Measurements from ENCODE around the gene UPF3A. TPM values are rescaled to one million over a fixed set of nuclear protein-coding genes. Genes with fewer than 3 reads are reported as not detected.

The UPF3A gene
- total RNA-seq, 6 donors from 2014 or later = 27.5 to 117 (median 48.6) TPM

DNA sequence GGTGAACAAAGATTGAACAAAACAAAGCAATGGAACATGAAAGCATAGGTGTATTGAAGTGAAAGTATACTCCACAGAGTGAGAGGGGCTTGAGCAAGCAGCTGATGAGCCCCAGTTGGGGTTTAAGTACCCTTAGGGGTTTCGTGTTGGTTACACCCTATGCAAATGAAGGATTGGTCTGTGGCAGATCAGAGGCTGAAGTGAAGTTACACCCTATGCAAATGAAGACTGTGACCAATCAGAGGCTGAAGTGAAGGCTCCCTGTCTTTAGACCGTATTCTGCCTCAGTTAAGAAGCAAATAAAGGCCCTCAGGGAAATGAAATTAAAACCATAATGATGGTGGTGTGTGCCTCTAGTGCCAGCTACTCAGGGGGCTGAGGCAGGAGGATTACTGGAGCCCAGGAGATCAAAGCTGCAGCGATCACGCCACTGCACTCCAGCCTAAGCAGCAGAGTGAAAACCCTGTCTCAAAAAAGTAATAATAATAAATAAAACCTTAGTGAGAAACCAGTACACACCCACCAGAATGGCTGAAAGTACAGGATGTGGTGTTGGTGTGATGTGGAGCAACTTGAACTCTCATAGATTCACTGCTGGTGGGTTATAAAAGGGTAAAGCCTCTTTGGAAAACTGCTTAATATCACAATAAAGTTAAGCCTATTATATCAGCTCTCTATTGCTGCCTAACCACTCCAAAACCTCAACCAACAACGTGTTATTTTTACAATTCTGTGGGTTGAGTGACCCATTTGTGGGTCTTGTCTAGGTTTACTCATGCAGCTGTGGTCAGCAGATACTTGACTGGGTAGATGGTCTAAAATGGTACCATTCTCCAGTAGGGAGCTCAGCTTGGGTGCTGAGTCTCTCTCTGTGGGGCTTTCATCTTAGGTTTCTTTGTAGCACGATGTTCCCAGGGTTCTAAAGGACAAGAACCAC is 12.8 kb upstream of the UPF3A start:
- WGBS, 2 donors = 90 to 91% methylated on average over 6 of the region's 6 CpGs
- Histone ChIP-seq H3K27ac (no peak overlapping the region), H3K4me3 (no peak overlapping the region), H3K9me3 (no peaks in the 10 kb centered on the region), H3K36me3 (peaks cover 24 to 85% (median 75%) of the 10 kb centered on the region in 4 donors), H3K4me1 (no peaks in the 10 kb centered on the region), H3K27me3 (no peaks in the 10 kb centered on the region)
- no peak for TF ChIP-seq POLR2AphosphoS5 (IDR thresholded peaks at IDR 0.05)
- TF ChIP-seq POLR2A (IDR thresholded peaks at IDR 0.05) = no peak
- no peak for TF ChIP-seq EP300 (IDR thresholded peaks at IDR 0.05)
- TF ChIP-seq, protein P1, sequence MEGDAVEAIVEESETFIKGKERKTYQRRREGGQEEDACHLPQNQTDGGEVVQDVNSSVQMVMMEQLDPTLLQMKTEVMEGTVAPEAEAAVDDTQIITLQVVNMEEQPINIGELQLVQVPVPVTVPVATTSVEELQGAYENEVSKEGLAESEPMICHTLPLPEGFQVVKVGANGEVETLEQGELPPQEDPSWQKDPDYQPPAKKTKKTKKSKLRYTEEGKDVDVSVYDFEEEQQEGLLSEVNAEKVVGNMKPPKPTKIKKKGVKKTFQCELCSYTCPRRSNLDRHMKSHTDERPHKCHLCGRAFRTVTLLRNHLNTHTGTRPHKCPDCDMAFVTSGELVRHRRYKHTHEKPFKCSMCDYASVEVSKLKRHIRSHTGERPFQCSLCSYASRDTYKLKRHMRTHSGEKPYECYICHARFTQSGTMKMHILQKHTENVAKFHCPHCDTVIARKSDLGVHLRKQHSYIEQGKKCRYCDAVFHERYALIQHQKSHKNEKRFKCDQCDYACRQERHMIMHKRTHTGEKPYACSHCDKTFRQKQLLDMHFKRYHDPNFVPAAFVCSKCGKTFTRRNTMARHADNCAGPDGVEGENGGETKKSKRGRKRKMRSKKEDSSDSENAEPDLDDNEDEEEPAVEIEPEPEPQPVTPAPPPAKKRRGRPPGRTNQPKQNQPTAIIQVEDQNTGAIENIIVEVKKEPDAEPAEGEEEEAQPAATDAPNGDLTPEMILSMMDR (IDR thresholded peaks at IDR 0.05) = no peak
- ATAC-seq (ENCODE audit: low FRiP score in 2 of 2) (no peak), DNase-seq (no peak)

DNA sequence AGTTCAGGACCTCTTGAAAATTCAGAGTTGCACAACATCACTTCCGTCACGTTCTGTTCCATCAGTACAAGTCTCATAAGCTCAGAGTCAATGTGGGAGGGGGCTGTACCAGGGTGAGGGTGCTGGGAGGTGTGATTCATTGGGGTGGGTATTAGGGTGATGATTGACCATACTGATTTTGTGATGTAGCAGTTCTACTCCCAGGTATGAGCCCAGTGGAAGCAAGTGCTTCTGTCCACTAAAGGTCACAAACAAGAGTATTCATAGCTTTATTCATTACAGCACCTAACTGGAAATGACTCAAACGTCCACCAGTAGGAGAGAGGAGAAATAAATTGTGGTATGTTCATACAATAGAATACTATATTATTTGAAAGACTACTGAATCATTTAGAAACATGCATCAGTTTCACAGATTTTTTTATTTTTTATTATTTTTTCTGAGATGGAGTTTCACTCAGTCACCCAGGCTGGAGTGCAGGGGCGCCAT is 12.1 kb upstream of the UPF3A start:
- DNase-seq (no peak), ATAC-seq (ENCODE audit: low FRiP score in 2 of 2) (no peak)
- WGBS, 2 donors = 82 to 84% methylated on average over 4 of the region's 4 CpGs
- Histone ChIP-seq H3K4me1 (no peaks in the 10 kb centered on the region), H3K36me3 (peaks cover 17 to 84% (median 68%) of the 10 kb centered on the region in 4 donors), H3K4me3 (no peak overlapping the region), H3K27ac (no peak overlapping the region), H3K9me3 (no peaks in the 10 kb centered on the region), H3K27me3 (no peaks in the 10 kb centered on the region)
- TF ChIP-seq, protein P1 (IDR thresholded peaks at IDR 0.05) = no peak
- no peak for TF ChIP-seq EP300 (IDR thresholded peaks at IDR 0.05)
- TF ChIP-seq POLR2A (IDR thresholded peaks at IDR 0.05) = no peak
- TF ChIP-seq POLR2AphosphoS5 (IDR thresholded peaks at IDR 0.05) = no peak

DNA sequence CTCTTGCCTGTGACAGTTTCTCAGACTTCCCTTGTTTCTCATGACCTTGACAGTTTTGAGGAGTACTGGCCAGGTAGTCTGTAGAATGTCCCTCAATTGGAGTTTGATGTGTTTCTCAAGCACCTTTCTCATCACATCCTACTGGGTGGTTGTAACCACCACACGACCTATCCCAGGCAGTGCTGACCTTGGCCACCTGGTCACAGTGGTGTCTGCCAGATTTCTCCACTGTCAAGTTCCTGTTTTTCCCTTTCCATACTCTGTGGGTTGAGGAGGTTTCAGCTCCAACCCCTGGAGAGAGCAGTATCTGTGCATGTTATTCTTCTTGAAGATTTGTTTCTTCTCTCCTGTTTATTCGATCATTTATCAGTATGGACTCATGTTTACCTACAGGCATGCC is 8.4 kb upstream of the UPF3A start:
- no peak for ATAC-seq (ENCODE audit: low FRiP score in 2 of 2)
- no peak overlapping the region for H3K4me3 ChIP-seq
- TF ChIP-seq, protein P1 (IDR thresholded peaks at IDR 0.05) = no peak
- no peak for TF ChIP-seq EP300 (IDR thresholded peaks at IDR 0.05)
- TF ChIP-seq POLR2AphosphoS5 (IDR thresholded peaks at IDR 0.05) = no peak
- TF ChIP-seq POLR2A (IDR thresholded peaks at IDR 0.05) = no peak
- DNase-seq = no peak
- WGBS, 2 donors = 78 to 88% methylated on average over 2 of the region's 2 CpGs
- no peaks in the 10 kb centered on the region for H3K4me1 ChIP-seq
- H3K27me3 ChIP-seq = no peaks in the 10 kb centered on the region
- no peaks in the 10 kb centered on the region for H3K9me3 ChIP-seq
- peaks cover 7 to 78% (median 45%) of the 10 kb centered on the region in 4 donors for H3K36me3 ChIP-seq
- H3K27ac ChIP-seq = no peak overlapping the region

DNA sequence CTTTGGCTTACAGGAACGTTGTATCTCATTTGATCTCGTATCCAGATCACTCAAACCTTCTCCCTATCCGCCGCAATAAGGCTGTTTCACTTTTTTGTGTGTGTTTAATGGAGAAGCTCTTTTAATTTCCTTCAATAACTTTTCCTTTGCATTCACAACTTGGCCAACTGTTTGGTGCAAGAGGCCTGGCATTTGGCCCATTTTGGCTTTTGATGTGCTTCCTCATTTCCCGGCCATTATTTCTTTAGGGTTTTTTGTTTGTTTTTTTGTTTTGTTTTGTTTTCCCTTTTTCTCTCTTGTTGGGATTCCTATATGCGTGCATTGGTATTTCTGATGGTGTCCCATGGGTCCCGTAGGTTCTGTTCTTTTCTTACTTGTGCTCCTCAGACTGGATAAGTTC is 6.1 kb upstream of the UPF3A start:
- peaks cover 4 to 6% (median 6%) of the 10 kb centered on the region in 4 donors for H3K4me1 ChIP-seq
- no peak overlapping the region for H3K27ac ChIP-seq
- no peak overlapping the region for H3K4me3 ChIP-seq
- WGBS, 2 donors = 75 to 81% methylated on average over 7 of the region's 7 CpGs
- no peak for DNase-seq
- peaks cover 7 to 61% (median 22%) of the 10 kb centered on the region in 4 donors for H3K36me3 ChIP-seq
- TF ChIP-seq POLR2A (IDR thresholded peaks at IDR 0.05) = no peak
- no peaks in the 10 kb centered on the region for H3K27me3 ChIP-seq
- H3K9me3 ChIP-seq = no peaks in the 10 kb centered on the region
- no peak for ATAC-seq (ENCODE audit: low FRiP score in 2 of 2)

DNA sequence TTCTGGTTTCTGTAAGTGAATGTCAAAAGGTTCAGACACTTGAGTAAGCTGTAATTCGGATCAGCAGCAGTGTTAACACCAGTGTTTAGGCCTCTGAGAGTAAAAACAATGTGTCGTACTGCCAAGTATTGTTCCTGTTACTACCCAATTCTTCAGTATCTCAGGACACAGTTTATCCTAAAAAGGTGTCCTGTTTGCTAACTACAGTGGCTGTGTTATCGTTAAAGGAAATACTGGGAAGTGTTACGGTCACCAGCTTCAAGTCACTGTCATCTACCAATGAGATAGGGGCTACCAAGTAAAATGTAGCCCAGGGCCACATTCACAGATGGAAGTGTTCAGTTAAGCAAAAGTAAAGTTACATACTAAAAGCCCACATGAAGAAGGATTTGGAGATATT is 2.3 kb upstream of the UPF3A start:
- 80 to 82% methylated on average over 4 of the region's 4 CpGs for WGBS, 2 donors
- no peak for ATAC-seq (ENCODE audit: low FRiP score in 2 of 2)
- no peak for DNase-seq
- Histone ChIP-seq H3K4me1 (peaks cover 17 to 29% (median 21%) of the 10 kb centered on the region in 4 donors), H3K27me3 (no peaks in the 10 kb centered on the region), H3K9me3 (no peaks in the 10 kb centered on the region), H3K4me3 (no peak overlapping the region), H3K27ac (peak overlapping the region in 2 of 4 donors; percentile 31 to 95), H3K36me3 (peaks cover 0 to 35% (median 8%) of the 10 kb centered on the region in 4 donors)
- no peak for TF ChIP-seq EP300 (IDR thresholded peaks at IDR 0.05)
- TF ChIP-seq, protein P1 (IDR thresholded peaks at IDR 0.05) = no peak
- no peak for TF ChIP-seq POLR2A (IDR thresholded peaks at IDR 0.05)
- no peak for TF ChIP-seq POLR2AphosphoS5 (IDR thresholded peaks at IDR 0.05)

All from upper lobe of left lung (tissue), 6 donors.